Endodermal cell (in vitro differentiated cells): ENCODE results near the gene CARD8. TPM values are rescaled to one million over a fixed set of nuclear protein-coding genes. Genes with fewer than 3 reads are reported as not detected.

ENCODE experiments used
- DNase-seq: peaks from one replicate; pipeline ENCODE4 v3.0.0-alpha.2; 2017
- H3K27ac ChIP-seq: 2 replicates; pipeline ENCODE4 v1.5.1; 2013; ENCODE audit warnings: mild to moderate bottlenecking, low read depth, low read length, moderate library complexity
- H3K27me3 ChIP-seq: 2 replicates; pipeline ENCODE4 v1.6.1; 2013; ENCODE audit warnings: mild to moderate bottlenecking, low read length, moderate library complexity; ENCODE audit not compliant: insufficient read depth, control insufficient read depth, poor library complexity, severe bottlenecking
- H3K36me3 ChIP-seq: 2 replicates; pipeline ENCODE4 v1.7.0; 2013; ENCODE audit warnings: mild to moderate bottlenecking, low read length, moderate library complexity; ENCODE audit not compliant: control insufficient read depth, insufficient read depth
- H3K4me1 ChIP-seq: one replicate; pipeline ENCODE4 v1.7.0; 2013; ENCODE audit warnings: low read length; ENCODE audit not compliant: control insufficient read depth, insufficient read depth
- H3K4me3 ChIP-seq: 2 replicates; pipeline ENCODE4 v1.5.1; 2013; ENCODE audit warnings: mild to moderate bottlenecking, low read length, moderate library complexity
- H3K9ac ChIP-seq: 2 replicates; pipeline ENCODE4 v1.6.1; 2013; ENCODE audit warnings: mild to moderate bottlenecking, low read length, moderate library complexity; ENCODE audit not compliant: poor library complexity, severe bottlenecking; ENCODE audit errors: extremely low read depth
- H3K9me3 ChIP-seq: 2 replicates; pipeline ENCODE4 v1.6.1; 2013; ENCODE audit warnings: mild to moderate bottlenecking, low read length, moderate library complexity; ENCODE audit not compliant: control insufficient read depth
- H3K27ac Mint-ChIP-seq: 2 replicates; pipeline ENCODE4 v1.8.0; 2020; ENCODE audit warnings: mixed read lengths
- H3K27me3 Mint-ChIP-seq: 2 replicates; pipeline ENCODE4 v1.8.0; 2021; ENCODE audit warnings: mild to moderate bottlenecking, mixed read lengths; ENCODE audit not compliant: insufficient read depth
- H3K36me3 Mint-ChIP-seq: 2 replicates; pipeline ENCODE4 v1.8.0; 2020; ENCODE audit warnings: low read depth, mixed read lengths
- H3K4me1 Mint-ChIP-seq: 2 replicates; pipeline ENCODE4 v1.8.0; 2020; ENCODE audit warnings: mixed read lengths
- H3K4me3 Mint-ChIP-seq: 2 replicates; pipeline ENCODE4 v1.8.0; 2020; ENCODE audit warnings: mild to moderate bottlenecking, moderate library complexity, mixed read lengths
- H3K9me3 Mint-ChIP-seq: 2 replicates; pipeline ENCODE4 v1.8.0; 2020; ENCODE audit warnings: mild to moderate bottlenecking, mixed read lengths
- CTCF ChIP-seq: fragments of 200-600 bp; sonication (generic); conservative IDR thresholded peaks from 2 replicates; pipeline ENCODE4 v1.5.0; 2021; ENCODE audit warnings: antibody characterized with exemption, mild to moderate bottlenecking
- WGBS, 2 experiments: methylation state at CpG; one replicate each; pipeline versions ENCODE4 v1.1.5 to v1.1.7; 2013; ENCODE audit warnings: missing lambda C conversion rate in 2 of 2, mixed read lengths in 1 of 2; ENCODE audit not compliant: insufficient coverage in 1 of 2, insufficient read length in 1 of 2; 5-methylcytosine and 5-hydroxymethylcytosine counted together
- total RNA-seq, 2 donors: library from RNA; stranded (reverse); fragmentation: NEBNext Ultra II Directional in 1 of 2; extraction: Animal tissue kit (Norgen Biotek cat#: 25700) in 1 of 2; gene quantifications; 2 replicates in 1 of 2; 3 replicates in 1 of 2; pipeline ENCODE4 v1.2.1, GENCODE V29; 2021

CARD8 gene
- total RNA-seq, 2 donors from 2014 or later = 34.0 to 44.6 TPM

GRCh38 chr19:48206397-48207093, 49.2 kb downstream of the CARD8 start:
- Histone ChIP-seq H3K27me3 (no peaks in the 10 kb centered on the region), H3K9me3 (no peaks in the 10 kb centered on the region), H3K4me3 (no peak overlapping the region), H3K9ac (no peak overlapping the region), H3K36me3 (peaks cover 3% of the 10 kb centered on the region), H3K4me1 (peaks cover 2% of the 10 kb centered on the region), H3K27ac (no peak overlapping the region)
- Mint-ChIP-seq H3K9me3 (no peaks in the 10 kb centered on the region), H3K4me1 (no peaks in the 10 kb centered on the region), H3K36me3 (no peaks in the 10 kb centered on the region), H3K27me3 (no peaks in the 10 kb centered on the region), H3K27ac (no peak overlapping the region), H3K4me3 (no peak overlapping the region)
- WGBS, 2 experiments = 94 to 98% methylated on average over 8 to 9 of the region's 9 CpGs
- no peak for DNase-seq
- no peak for TF ChIP-seq CTCF

GRCh38 chr19:48203794-48204628, 51.7 kb downstream of the CARD8 start:
- H3K27ac ChIP-seq = peak overlapping the region; percentile 85
- Mint-ChIP-seq H3K4me3 (no peak overlapping the region), H3K9me3 (no peaks in the 10 kb centered on the region), H3K27me3 (peaks cover 5% of the 10 kb centered on the region), H3K36me3 (no peaks in the 10 kb centered on the region), H3K4me1 (no peaks in the 10 kb centered on the region), H3K27ac (no peak overlapping the region)
- H3K4me1 ChIP-seq = peaks cover 2% of the 10 kb centered on the region
- no peaks in the 10 kb centered on the region for H3K9me3 ChIP-seq
- no peak for TF ChIP-seq CTCF
- H3K4me3 ChIP-seq = peak overlapping the region; percentile 89
- DNase-seq = peak; percentile 100
- 1 to 13% methylated on average over 8 to 34 of the region's 34 CpGs for WGBS, 2 experiments
- H3K27me3 ChIP-seq = no peaks in the 10 kb centered on the region
- H3K9ac ChIP-seq = peak overlapping the region; percentile 71
- peaks cover 3% of the 10 kb centered on the region for H3K36me3 ChIP-seq

- Histone ChIP-seq H3K9ac (peak overlapping the region; percentile 56), H3K27ac (peak overlapping the region; percentile 85), H3K9me3 (no peaks in the 10 kb centered on the region), H3K4me1 (peaks cover 2% of the 10 kb centered on the region), H3K36me3 (peaks cover 3% of the 10 kb centered on the region), H3K27me3 (no peaks in the 10 kb centered on the region), H3K4me3 (peak overlapping the region; percentile 89)
- no peaks in the 10 kb centered on the region for H3K9me3 Mint-ChIP-seq
- no peak overlapping the region for H3K4me3 Mint-ChIP-seq
- no peak for TF ChIP-seq CTCF
- peaks cover 5% of the 10 kb centered on the region for H3K27me3 Mint-ChIP-seq
- no peaks in the 10 kb centered on the region for H3K4me1 Mint-ChIP-seq
- 24 to 43% methylated on average over 5 of the region's 5 CpGs for WGBS, 2 experiments
- H3K36me3 Mint-ChIP-seq = no peaks in the 10 kb centered on the region
- no peak overlapping the region for H3K27ac Mint-ChIP-seq
- no peak for DNase-seq
These were observed 52.4 kb downstream of the CARD8 start for GRCh38 chr19:48203222-48203793.
